Erythroblast (primary cell): Measurements from ENCODE around the gene PTGFR.

Experiments
- GATA1 ChIP-seq: IDR thresholded peaks from 2 replicates; pipeline ENCODE4 v1.6.1; 2011; ENCODE audit warnings: low read depth, mild to moderate bottlenecking, control low read depth, low read length, moderate library complexity
- POLR2A ChIP-seq: IDR thresholded peaks from 2 replicates; pipeline ENCODE4 v1.6.1; 2011; ENCODE audit warnings: mild to moderate bottlenecking, low read length

DNA sequence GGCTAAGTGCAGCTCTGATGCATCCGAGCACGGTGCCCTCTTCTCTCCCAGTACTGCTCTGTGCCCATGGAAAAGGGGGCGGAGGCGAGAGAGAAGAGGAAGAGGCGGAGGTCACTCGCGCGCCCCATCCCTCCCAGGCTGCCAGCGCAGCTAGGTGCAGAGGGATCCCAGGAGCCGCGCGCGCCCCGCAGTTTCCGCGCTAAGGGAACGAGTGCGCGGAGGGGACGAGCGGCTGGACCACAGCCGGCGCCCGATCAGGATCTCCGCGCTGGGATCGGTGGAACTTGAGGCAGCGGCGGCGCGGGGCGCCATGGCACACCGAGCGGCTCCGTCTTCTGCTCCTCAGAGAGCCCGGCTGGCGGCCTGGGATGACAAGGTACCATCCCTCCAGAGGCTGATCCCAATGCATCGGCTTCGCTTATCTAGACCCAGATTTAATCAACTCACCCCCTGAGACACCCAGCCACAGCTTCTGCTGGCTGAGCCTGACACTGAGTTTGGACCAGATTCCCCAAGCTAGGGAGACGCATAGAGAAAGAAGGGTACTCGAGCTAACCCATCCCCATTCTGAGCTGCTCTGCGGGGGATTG, at the start of gene PTGFR:
- TF ChIP-seq POLR2A (no peak), GATA1 (no peak)
